H9 (cell line): Measurements from ENCODE around the gene IGFL2. TPM values are rescaled to one million over a fixed set of nuclear protein-coding genes. Genes with fewer than 3 reads are reported as not detected.

Experiments used
- DNase-seq: peaks from one replicate; pipeline ENCODE4 v3.0.0-alpha.2; 2017
- H2AFZ ChIP-seq: one replicate; pipeline ENCODE4 v1.6.1; 2013; ENCODE audit warnings: mild to moderate bottlenecking, low read length, control low read depth, moderate library complexity
- H2AK5ac ChIP-seq: 2 replicates; pipeline ENCODE4 v1.6.1; 2013; ENCODE audit warnings: low read length, control low read depth, mixed read lengths; ENCODE audit not compliant: insufficient read length
- H2BK120ac ChIP-seq: one replicate; pipeline ENCODE4 v1.6.1; 2013; ENCODE audit warnings: low read depth, mild to moderate bottlenecking, low read length, control low read depth, inconsistent platforms; ENCODE audit not compliant: poor library complexity, severe bottlenecking
- H2BK12ac ChIP-seq: 2 replicates; pipeline ENCODE4 v1.6.1; 2013; ENCODE audit warnings: low read length, control low read depth, mixed read lengths, low read depth; ENCODE audit not compliant: insufficient read length
- H2BK15ac ChIP-seq: 2 replicates; pipeline ENCODE4 v1.6.1; 2013; ENCODE audit warnings: low read depth, low read length, control low read depth
- H2BK20ac ChIP-seq: one replicate; pipeline ENCODE4 v1.6.1; 2013; ENCODE audit warnings: low read depth, mild to moderate bottlenecking, low read length, control low read depth, inconsistent platforms; ENCODE audit not compliant: poor library complexity, severe bottlenecking
- H2BK5ac ChIP-seq: 2 replicates; pipeline ENCODE4 v1.6.1; 2013; ENCODE audit warnings: low read length, control low read depth, mixed read lengths; ENCODE audit not compliant: insufficient read length
- H3K14ac ChIP-seq: 2 replicates; pipeline ENCODE4 v1.6.1; 2013; ENCODE audit warnings: low read length, control low read depth; ENCODE audit not compliant: insufficient read depth
- H3K18ac ChIP-seq: 2 replicates; pipeline ENCODE4 v1.6.1; 2013; ENCODE audit warnings: low read depth, mild to moderate bottlenecking, mixed read lengths, low read length, control low read depth; ENCODE audit not compliant: insufficient read length
- H3K23ac ChIP-seq: 2 replicates; pipeline ENCODE4 v1.6.1; 2013; ENCODE audit warnings: low read length, control low read depth, mixed read lengths, low read depth; ENCODE audit not compliant: insufficient read length
- H3K23me2 ChIP-seq: 2 replicates; pipeline ENCODE4 v1.6.1; 2013; ENCODE audit warnings: low read depth, mild to moderate bottlenecking, mixed read lengths, low read length, control low read depth; ENCODE audit not compliant: insufficient read length, poor library complexity, severe bottlenecking
- H3K27ac ChIP-seq: 2 replicates; pipeline ENCODE4 v1.5.1; 2013; ENCODE audit warnings: low read length, control low read depth, mixed read lengths, low read depth; ENCODE audit not compliant: insufficient read length
- H3K27me3 ChIP-seq: 2 replicates; pipeline ENCODE4 v1.6.1; 2013; ENCODE audit warnings: low read length, control low read depth, inconsistent platforms; ENCODE audit not compliant: insufficient read depth
- H3K4ac ChIP-seq: 2 replicates; pipeline ENCODE4 v1.6.1; 2013; ENCODE audit warnings: low read depth, mild to moderate bottlenecking, control low read depth, inconsistent platforms, low read length, moderate library complexity
- H3K4me1 ChIP-seq: 2 replicates; pipeline ENCODE4 v1.6.1; 2013; ENCODE audit warnings: low read length, control low read depth, inconsistent platforms; ENCODE audit not compliant: insufficient read depth
- H3K4me2 ChIP-seq: 2 replicates; pipeline ENCODE4 v1.6.1; 2013; ENCODE audit warnings: low read length, control low read depth, mixed read lengths; ENCODE audit not compliant: insufficient read length, insufficient read depth
- H3K56ac ChIP-seq: 2 replicates; pipeline ENCODE4 v1.6.1; 2013; ENCODE audit warnings: low read depth, mild to moderate bottlenecking, mixed read lengths, low read length, control low read depth; ENCODE audit not compliant: insufficient read length
- H3K79me1 ChIP-seq: 2 replicates; pipeline ENCODE4 v1.6.1; 2013; ENCODE audit warnings: low read depth, mild to moderate bottlenecking, moderate library complexity, low read length, control low read depth, inconsistent platforms; ENCODE audit not compliant: insufficient read depth, poor library complexity, severe bottlenecking
- H3K79me2 ChIP-seq: 2 replicates; pipeline ENCODE4 v1.6.1; 2013; ENCODE audit warnings: low read length, control low read depth, inconsistent platforms; ENCODE audit not compliant: insufficient read depth
- H3K9ac ChIP-seq: 2 replicates; pipeline ENCODE4 v1.6.1; 2013; ENCODE audit warnings: low read length, control low read depth, mixed read lengths; ENCODE audit not compliant: insufficient read length; ENCODE audit errors: extremely low read depth
- H3K9me3 ChIP-seq: one replicate; pipeline ENCODE4 v1.6.1; 2013; ENCODE audit warnings: low read depth, low read length, inconsistent platforms; ENCODE audit not compliant: control insufficient read depth
- H3T11ph ChIP-seq: one replicate; pipeline ENCODE4 v1.6.1; 2013; ENCODE audit warnings: mild to moderate bottlenecking, low read length, control low read depth, inconsistent platforms
- H4K20me1 ChIP-seq: one replicate; pipeline ENCODE4 v1.6.1; 2013; ENCODE audit not compliant: control insufficient read depth, insufficient read length, insufficient read depth
- H4K5ac ChIP-seq: 2 replicates; pipeline ENCODE4 v1.6.1; 2013; ENCODE audit warnings: low read depth, mild to moderate bottlenecking, mixed read lengths, low read length, control low read depth; ENCODE audit not compliant: insufficient read length
- H4K8ac ChIP-seq: replicated peaks from 2 replicates; pipeline ENCODE4 v1.6.1; 2013; ENCODE audit warnings: low read length, control low read depth, mixed read lengths, low read depth; ENCODE audit not compliant: insufficient read length
- H4K91ac ChIP-seq: 2 replicates; pipeline ENCODE4 v1.6.1; 2013; ENCODE audit warnings: low read depth, mild to moderate bottlenecking, moderate library complexity, mixed read lengths, low read length, control low read depth; ENCODE audit not compliant: insufficient read length
- H3K27ac Mint-ChIP-seq, 3 experiments: 2 replicates in 2 of 3; 3 replicates in 1 of 3; pipeline ENCODE4 v1.8.0; 2020 to 2021; ENCODE audit warnings: mixed read lengths in 3 of 3, mild to moderate bottlenecking in 1 of 3, moderate library complexity in 1 of 3
- H3K27me3 Mint-ChIP-seq: 2 replicates; pipeline ENCODE4 v1.8.0; 2021; ENCODE audit warnings: low read depth, mild to moderate bottlenecking, moderate library complexity, mixed read lengths
- H3K36me3 Mint-ChIP-seq, 3 experiments: 2 replicates in 2 of 3; 3 replicates in 1 of 3; pipeline ENCODE4 v1.8.0; 2020 to 2021; ENCODE audit warnings: low read depth in 3 of 3, mixed read lengths in 3 of 3; ENCODE audit not compliant: insufficient read depth in 1 of 3
- H3K4me1 Mint-ChIP-seq, 2 experiments: 2 replicates each; pipeline ENCODE4 v1.8.0; 2020; ENCODE audit warnings: mixed read lengths in 2 of 2
- H3K4me3 Mint-ChIP-seq, 2 experiments: 2 replicates in 1 of 2; 3 replicates in 1 of 2; pipeline ENCODE4 v1.8.0; 2020 to 2021; ENCODE audit warnings: mild to moderate bottlenecking in 2 of 2, mixed read lengths in 2 of 2, moderate library complexity in 1 of 2
- H3K9me3 Mint-ChIP-seq, 2 experiments: 2 replicates in 1 of 2; 3 replicates in 1 of 2; pipeline ENCODE4 v1.8.0; 2020; ENCODE audit warnings: mild to moderate bottlenecking in 2 of 2, mixed read lengths in 2 of 2, moderate library complexity in 1 of 2
- WGBS: extraction: QIAGEN DNeasy Blood & Tissue Kit; methylation state at CpG from one replicate; pipeline ENCODE4 v1.1.7; 2013; ENCODE audit warnings: missing lambda C conversion rate, low lambda C conversion rate, mixed read lengths; ENCODE audit not compliant: insufficient read length; ENCODE audit errors: extremely low coverage; 5-methylcytosine and 5-hydroxymethylcytosine counted together
- total RNA-seq: library from RNA; stranded (reverse); gene quantifications from 2 replicates; pipeline ENCODE4 v1.2.1, GENCODE V29; 2021
- TF ChIP-seq, protein P1 (sequence below): fragments of 200-600 bp; sonication (generic); conservative IDR thresholded peaks from 3 replicates; pipeline ENCODE4 v1.8.0; 2021; ENCODE audit warnings: antibody characterized with exemption, mild to moderate bottlenecking

Gene IGFL2
- total RNA-seq, 1 experiment from 2014 or later = not detected

DNA sequence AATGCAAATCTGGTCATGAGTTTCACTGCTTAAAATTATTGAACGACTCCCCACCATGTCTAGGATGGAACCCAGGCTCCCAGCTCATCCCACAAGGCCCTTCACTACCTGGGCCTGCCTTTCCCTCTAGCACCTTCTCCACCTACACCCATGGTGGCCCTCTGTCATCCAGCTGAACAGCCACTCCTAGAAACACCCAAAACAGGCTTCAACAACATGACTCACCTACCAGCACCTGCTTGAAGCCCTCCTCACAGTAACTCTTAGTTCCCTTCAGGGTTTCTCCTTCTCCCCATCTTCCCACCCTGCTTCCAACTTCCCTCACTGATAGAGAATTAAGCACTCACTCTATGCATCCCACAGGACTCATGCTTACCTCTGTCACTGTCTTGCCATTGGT, 6.6 kb upstream of the IGFL2 start:
- no peak overlapping the region for H3K18ac ChIP-seq
- H3K4me2 ChIP-seq = no peak overlapping the region
- no peak overlapping the region for H2BK20ac ChIP-seq
- no CpG with 5 or more reads among the region's 1 CpG for WGBS
- H2BK5ac ChIP-seq = no peak overlapping the region
- H3K9ac ChIP-seq = no peak overlapping the region
- H3K9me3 ChIP-seq = no peaks in the 10 kb centered on the region
- no peak overlapping the region for H2BK15ac ChIP-seq
- no peak overlapping the region for H3T11ph ChIP-seq
- no peak overlapping the region for H3K4ac ChIP-seq
- no peak overlapping the region for H2BK12ac ChIP-seq
- Mint-ChIP-seq H3K4me3 (no peak overlapping the region), H3K27ac (no peak overlapping the region), H3K4me1 (peaks cover 7% of the 10 kb centered on the region in 2 experiments; a peak in 3 of 4 replicates), H3K27me3 (peaks cover 2% of the 10 kb centered on the region; the same call in 1 of the 2 replicates), H3K9me3 (no peaks in the 10 kb centered on the region; a peak in 1 of 5 replicates), H3K36me3 (peaks cover 0 to 4% (median 0%) of the 10 kb centered on the region in 3 experiments; a peak in 4 of 7 replicates)
- H4K8ac ChIP-seq = no peak overlapping the region
- H3K79me1 ChIP-seq = no peaks in the 10 kb centered on the region
- TF ChIP-seq, protein P1, sequence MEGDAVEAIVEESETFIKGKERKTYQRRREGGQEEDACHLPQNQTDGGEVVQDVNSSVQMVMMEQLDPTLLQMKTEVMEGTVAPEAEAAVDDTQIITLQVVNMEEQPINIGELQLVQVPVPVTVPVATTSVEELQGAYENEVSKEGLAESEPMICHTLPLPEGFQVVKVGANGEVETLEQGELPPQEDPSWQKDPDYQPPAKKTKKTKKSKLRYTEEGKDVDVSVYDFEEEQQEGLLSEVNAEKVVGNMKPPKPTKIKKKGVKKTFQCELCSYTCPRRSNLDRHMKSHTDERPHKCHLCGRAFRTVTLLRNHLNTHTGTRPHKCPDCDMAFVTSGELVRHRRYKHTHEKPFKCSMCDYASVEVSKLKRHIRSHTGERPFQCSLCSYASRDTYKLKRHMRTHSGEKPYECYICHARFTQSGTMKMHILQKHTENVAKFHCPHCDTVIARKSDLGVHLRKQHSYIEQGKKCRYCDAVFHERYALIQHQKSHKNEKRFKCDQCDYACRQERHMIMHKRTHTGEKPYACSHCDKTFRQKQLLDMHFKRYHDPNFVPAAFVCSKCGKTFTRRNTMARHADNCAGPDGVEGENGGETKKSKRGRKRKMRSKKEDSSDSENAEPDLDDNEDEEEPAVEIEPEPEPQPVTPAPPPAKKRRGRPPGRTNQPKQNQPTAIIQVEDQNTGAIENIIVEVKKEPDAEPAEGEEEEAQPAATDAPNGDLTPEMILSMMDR = no peak
- no peak overlapping the region for H3K56ac ChIP-seq
- H2AK5ac ChIP-seq = no peak overlapping the region
- DNase-seq = no peak
- no peak overlapping the region for H4K91ac ChIP-seq
- H3K27me3 ChIP-seq = no peaks in the 10 kb centered on the region
- H3K14ac ChIP-seq = no peak overlapping the region
- H3K4me1 ChIP-seq = no peaks in the 10 kb centered on the region
- no peaks in the 10 kb centered on the region for H3K79me2 ChIP-seq
- no peak overlapping the region for H2BK120ac ChIP-seq
- no peaks in the 10 kb centered on the region for H3K23me2 ChIP-seq
- H4K5ac ChIP-seq = no peak overlapping the region
- H3K27ac ChIP-seq = no peak overlapping the region
- no peaks in the 10 kb centered on the region for H4K20me1 ChIP-seq
- no peak overlapping the region for H3K23ac ChIP-seq
- H2AFZ ChIP-seq = no peak overlapping the region
